OCI-LY7 (cell line): Measurements from ENCODE around the gene SH3RF3. TPM values are rescaled to one million over a fixed set of nuclear protein-coding genes. Genes with fewer than 3 reads are reported as not detected.

Experiments used
- BruUV-seq: library from RNA; stranded (reverse); fragments of 400-500 nt; replicated peaks from 2 replicates; lab custom pipeline; 2021; lab: Mats Ljungman, UMichigan
- CTCF ChIA-PET: fragments of 300-600 bp; sonication (Branson Sonifier 250); formaldehyde crosslinking; loops from one replicate; lab custom pipeline; 2022; ENCODE audit warnings: antibody characterized with exemption; ENCODE audit not compliant: unreplicated experiment; lab: Charles Lee
- POLR2A ChIA-PET: fragments of 300-600 bp; sonication (Branson Sonifier 250); formaldehyde crosslinking; loops from one replicate; lab custom pipeline; 2022; ENCODE audit warnings: antibody characterized with exemption; lab: Charles Lee
- DNase-seq: peaks from one replicate; pipeline ENCODE4 v3.0.0-alpha.2; 2015; ENCODE audit warnings: low spot score
- H2AFZ ChIP-seq: fragments of 200-600 bp; sonication (generic), shearing (Covaris generic); 2 replicates; pipeline ENCODE4 v1.6.1; 2014; ENCODE audit warnings: mild to moderate bottlenecking, antibody characterized with exemption, low read length, moderate library complexity
- H3K27ac ChIP-seq: fragments of 200-600 bp; sonication (generic); 2 replicates; pipeline ENCODE4 v1.5.1; 2014; ENCODE audit warnings: mixed run types, low read depth, mild to moderate bottlenecking, moderate library complexity, low read length, inconsistent platforms; ENCODE audit not compliant: poor library complexity, severe bottlenecking
- H3K36me3 ChIP-seq: fragments of 200-600 bp; sonication (generic); 2 replicates; pipeline ENCODE4 v1.6.1; 2014; ENCODE audit warnings: mild to moderate bottlenecking, antibody characterized with exemption, low read length, moderate library complexity, mixed read lengths; ENCODE audit not compliant: insufficient read depth
- H3K4me1 ChIP-seq: fragments of 200-600 bp; sonication (generic); 2 replicates; pipeline ENCODE4 v1.5.1; 2014; ENCODE audit warnings: mild to moderate bottlenecking, low read length; ENCODE audit not compliant: insufficient read depth, poor library complexity, severe bottlenecking
- H3K4me2 ChIP-seq: fragments of 200-600 bp; sonication (generic); 2 replicates; pipeline ENCODE4 v1.6.1; 2014; ENCODE audit warnings: mild to moderate bottlenecking, low read length
- H3K4me3 ChIP-seq: fragments of 200-600 bp; sonication (generic); 2 replicates; pipeline ENCODE4 v1.5.1; 2014; ENCODE audit warnings: mild to moderate bottlenecking, low read depth, low read length; ENCODE audit not compliant: poor library complexity, severe bottlenecking
- H3K79me2 ChIP-seq: fragments of 200-600 bp; sonication (generic); 2 replicates; pipeline ENCODE4 v1.6.1; 2016; ENCODE audit warnings: low read depth, mild to moderate bottlenecking, low read length, moderate library complexity, mixed read lengths; ENCODE audit not compliant: insufficient read depth
- H3K9me2 ChIP-seq: fragments of 200-600 bp; sonication (generic); 2 replicates; pipeline ENCODE4 v1.6.1; 2016; ENCODE audit warnings: mild to moderate bottlenecking, low read length, mixed read lengths; ENCODE audit not compliant: insufficient read depth
- H3K9me3 ChIP-seq: fragments of 200-600 bp; sonication (generic); 2 replicates; pipeline ENCODE4 v1.6.1; 2014; ENCODE audit warnings: mild to moderate bottlenecking, mixed run types, low read length, mixed read lengths
- H4K20me1 ChIP-seq: fragments of 200-600 bp; sonication (generic); 2 replicates; pipeline ENCODE4 v1.6.1; 2014; ENCODE audit warnings: mild to moderate bottlenecking, antibody characterized with exemption, low read length, moderate library complexity, mixed read lengths; ENCODE audit not compliant: insufficient read depth
- CTCF ChIP-seq: fragments of 200-600 bp; sonication (generic); conservative IDR thresholded peaks from 2 replicates; pipeline ENCODE4 v1.5.1; 2014; ENCODE audit warnings: mild to moderate bottlenecking, antibody characterized with exemption, low read length, moderate library complexity, mixed read lengths
- EZH2phosphoT487 ChIP-seq: fragments of 200-600 bp; sonication (generic); IDR thresholded peaks from 2 replicates; pipeline ENCODE4 v1.6.1; 2018; ENCODE audit warnings: low read depth, borderline replicate concordance, mild to moderate bottlenecking, mixed run types, antibody characterized with exemption, low read length, moderate library complexity, mixed read lengths
- intact Hi-C: fragments of 100-400 bp; cut with micrococcal nuclease; formaldehyde crosslinking; loops from one replicate; pipeline ENCODE4 v1.10.0; 2022; ENCODE audit not compliant: unreplicated experiment
- total RNA-seq, 2 experiments: library from RNA; depleted of rRNA in 1 of 2; stranded (reverse); fragments of >200 nt in 1 of 2; shearing (Covaris generic) in 1 of 2; gene quantifications; 2 replicates each; pipeline ENCODE4 v1.2.3, GENCODE V29; 2014 to 2022

SH3RF3 gene
- total RNA-seq, 2 experiments from 2014 or later = not detected

DNA sequence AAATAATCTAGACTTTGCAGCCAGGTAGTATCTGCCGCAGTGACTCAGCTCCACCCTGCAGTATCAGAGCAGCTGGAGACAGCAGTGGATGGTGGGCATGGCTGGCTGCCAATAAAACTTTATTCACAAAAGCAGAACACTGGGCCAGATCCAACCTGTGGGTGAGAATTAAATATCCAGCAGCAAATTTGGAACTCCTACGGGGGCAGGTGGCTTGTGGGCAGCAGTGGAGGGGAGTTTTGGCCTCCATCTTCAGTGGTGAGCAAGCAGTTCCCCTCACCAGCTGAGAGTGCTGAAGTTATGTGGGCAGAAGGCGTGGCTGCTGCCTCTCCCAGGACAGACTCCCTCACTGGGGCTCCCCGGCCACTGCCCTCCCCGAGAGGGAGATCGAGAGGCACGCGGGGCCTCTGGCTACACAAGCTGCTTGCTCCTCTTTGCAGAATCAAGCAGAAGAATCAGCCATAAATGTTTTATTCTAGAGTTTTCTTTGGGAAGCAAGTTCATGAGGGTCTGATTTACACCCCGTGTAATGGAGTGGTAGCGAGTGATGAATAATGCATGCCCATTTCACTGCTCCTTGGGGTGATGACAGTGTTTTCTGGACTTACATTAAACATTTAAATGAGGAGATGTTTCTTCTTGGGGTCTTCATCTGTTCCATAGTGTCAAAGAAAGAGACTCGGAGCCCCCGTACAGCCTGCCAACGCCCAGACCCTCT is 280.5 kb downstream of the SH3RF3 start:
- Histone ChIP-seq H3K9me2 (no peaks in the 10 kb centered on the region), H3K4me1 (no peaks in the 10 kb centered on the region), H2AFZ (no peak overlapping the region), H3K4me2 (no peak overlapping the region), H4K20me1 (no peaks in the 10 kb centered on the region), H3K36me3 (no peaks in the 10 kb centered on the region), H3K9me3 (no peaks in the 10 kb centered on the region), H3K27ac (no peak overlapping the region), H3K4me3 (no peak overlapping the region), H3K79me2 (no peaks in the 10 kb centered on the region)
- no peak for DNase-seq
- POLR2A ChIA-PET = no interaction called here
- intact Hi-C loops = no loop called here
- TF ChIP-seq EZH2phosphoT487 (no peak), CTCF (no peak)
- CTCF ChIA-PET = no interaction called here
- no TSS peak for BruUV-seq

- DNase-seq = no peak
- BruUV-seq = no TSS peak
- Histone ChIP-seq H3K9me3 (no peaks in the 10 kb centered on the region), H4K20me1 (no peaks in the 10 kb centered on the region), H3K4me2 (no peak overlapping the region), H3K4me1 (no peaks in the 10 kb centered on the region), H3K9me2 (no peaks in the 10 kb centered on the region), H3K4me3 (no peak overlapping the region), H2AFZ (no peak overlapping the region), H3K36me3 (no peaks in the 10 kb centered on the region), H3K79me2 (no peaks in the 10 kb centered on the region), H3K27ac (no peak overlapping the region)
- no peak for TF ChIP-seq EZH2phosphoT487
- TF ChIP-seq CTCF = no peak
- POLR2A ChIA-PET = interaction anchor here (0.6 kb wide), 1 partner anchor 23 kb away, joined by 3 read pairs; no protein-coding TSS in a partner anchor
- CTCF ChIA-PET = no interaction called here
- intact Hi-C loops = no loop called here
Observed at GRCh38 chr2:109410039-109410815, 281.2 kb downstream of the SH3RF3 start.
